NCI-H446 (cell line): Measurements from ENCODE around the gene MAT2A.

Experiments
- DNase-seq, 2 experiments: peaks; one replicate each; lab custom pipeline; 2025; lab: John Stamatoyannopoulos, UW

MAT2A gene

DNA sequence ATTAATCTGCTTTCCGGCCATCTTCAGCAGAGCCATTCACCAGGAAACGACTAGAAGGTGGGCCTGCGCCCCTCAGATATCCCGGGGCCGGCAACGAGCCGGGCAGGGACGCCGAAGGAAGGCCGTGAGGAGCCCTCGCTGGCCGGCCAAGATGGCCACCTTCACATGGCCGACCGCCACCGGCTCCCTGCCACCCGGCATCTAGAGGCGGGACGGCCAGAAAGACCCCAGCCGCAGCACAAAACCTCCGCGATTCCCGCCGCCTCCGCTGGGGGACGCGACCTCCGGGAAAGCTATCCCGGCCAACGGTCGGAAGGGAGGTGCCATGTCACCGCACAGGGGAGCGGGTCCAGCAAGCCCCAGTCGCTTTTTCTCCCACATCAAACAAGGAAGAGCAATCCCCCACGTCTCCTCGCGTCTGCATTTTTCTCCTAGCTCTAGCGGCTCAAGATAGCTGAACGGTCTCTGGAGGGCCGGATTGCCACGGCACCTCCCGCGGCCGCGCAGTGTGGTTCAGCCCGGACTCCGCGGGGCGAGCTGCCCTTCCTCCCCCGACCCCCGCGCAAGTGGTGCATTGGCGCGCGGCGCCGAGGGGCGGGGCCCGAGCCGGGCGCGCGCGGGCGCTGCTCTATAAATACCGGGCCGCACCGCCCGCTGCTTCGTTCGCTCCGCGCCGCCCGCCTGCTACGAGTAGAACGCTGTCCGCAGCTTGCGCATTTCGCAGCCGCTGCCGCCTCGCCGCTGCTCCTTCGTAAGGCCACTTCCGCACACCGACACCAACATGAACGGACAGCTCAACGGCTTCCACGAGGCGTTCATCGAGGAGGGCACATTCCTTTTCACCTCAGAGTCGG, at the start of gene MAT2A:
Gene MAT2A (plus strand): TSS at position 662 of the 854 bp plus-strand sequence. CDS start 120 bp downstream, at position 782.
- DNase-seq = peak; percentile 89 to 93

GRCh38 chr2:85490861-85491755, 47.9 kb upstream of the MAT2A start:
- no peak for DNase-seq

- DNase-seq = no peak
These were observed 42.5 kb upstream of the MAT2A start for GRCh38 chr2:85496436-85496835.

DNA sequence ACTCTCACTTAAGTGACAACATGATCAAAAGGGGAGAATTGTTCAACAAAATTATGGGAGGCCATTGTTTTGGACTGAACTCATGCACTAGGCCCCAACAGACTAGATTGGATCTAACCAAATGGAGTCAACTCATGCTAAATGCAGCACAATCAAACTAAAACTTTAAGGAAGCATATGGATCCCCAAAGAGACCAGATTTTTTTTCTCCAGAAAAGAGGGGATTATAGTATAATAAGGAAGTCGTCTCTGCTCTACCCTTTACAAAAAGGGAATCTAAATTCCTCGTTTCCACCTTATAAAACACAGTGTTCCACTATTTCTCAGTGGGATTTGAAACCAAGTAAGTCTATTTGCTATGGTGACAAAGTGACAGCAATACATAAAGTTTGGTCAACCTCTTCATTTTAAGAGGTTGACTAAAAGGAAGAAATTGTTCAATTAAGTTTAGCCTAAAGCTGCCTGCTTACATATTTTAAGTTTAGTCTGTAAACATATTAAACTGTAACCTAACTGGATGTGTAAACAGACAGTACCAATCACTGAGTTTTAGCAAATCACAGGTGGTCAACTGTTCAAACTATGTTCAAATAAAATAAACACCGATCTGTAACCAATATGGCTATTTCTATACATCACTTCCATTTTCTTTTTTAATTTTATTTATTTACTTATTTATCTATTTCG, 40.9 kb upstream of the MAT2A start:
- DNase-seq = no peak

- no peak for DNase-seq
These were observed 37.7 kb upstream of the MAT2A start for GRCh38 chr2:85501248-85501647.

DNA sequence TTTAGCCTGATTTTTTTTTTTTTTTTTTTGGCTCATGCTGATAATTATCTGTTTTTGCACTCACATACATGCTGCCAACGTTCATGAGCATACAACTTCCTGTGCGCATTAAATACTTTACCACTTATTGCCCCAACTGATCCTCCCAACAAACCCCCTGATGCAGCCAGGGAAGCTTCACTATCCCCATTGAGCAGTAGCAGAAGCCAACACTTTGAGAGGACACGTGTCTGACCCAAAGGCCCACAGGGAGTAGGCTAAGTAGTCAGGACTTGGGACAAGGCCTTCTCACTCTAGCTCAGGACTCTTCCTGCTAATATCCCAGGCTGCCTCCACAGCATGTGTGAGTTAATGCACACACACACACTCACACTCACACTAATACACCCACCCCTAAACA, 36.2 kb upstream of the MAT2A start:
- no peak for DNase-seq

- DNase-seq = peak in 1 of 2 experiments; percentile 58
These were observed 35.7 kb upstream of the MAT2A start for GRCh38 chr2:85503168-85503850.

DNA sequence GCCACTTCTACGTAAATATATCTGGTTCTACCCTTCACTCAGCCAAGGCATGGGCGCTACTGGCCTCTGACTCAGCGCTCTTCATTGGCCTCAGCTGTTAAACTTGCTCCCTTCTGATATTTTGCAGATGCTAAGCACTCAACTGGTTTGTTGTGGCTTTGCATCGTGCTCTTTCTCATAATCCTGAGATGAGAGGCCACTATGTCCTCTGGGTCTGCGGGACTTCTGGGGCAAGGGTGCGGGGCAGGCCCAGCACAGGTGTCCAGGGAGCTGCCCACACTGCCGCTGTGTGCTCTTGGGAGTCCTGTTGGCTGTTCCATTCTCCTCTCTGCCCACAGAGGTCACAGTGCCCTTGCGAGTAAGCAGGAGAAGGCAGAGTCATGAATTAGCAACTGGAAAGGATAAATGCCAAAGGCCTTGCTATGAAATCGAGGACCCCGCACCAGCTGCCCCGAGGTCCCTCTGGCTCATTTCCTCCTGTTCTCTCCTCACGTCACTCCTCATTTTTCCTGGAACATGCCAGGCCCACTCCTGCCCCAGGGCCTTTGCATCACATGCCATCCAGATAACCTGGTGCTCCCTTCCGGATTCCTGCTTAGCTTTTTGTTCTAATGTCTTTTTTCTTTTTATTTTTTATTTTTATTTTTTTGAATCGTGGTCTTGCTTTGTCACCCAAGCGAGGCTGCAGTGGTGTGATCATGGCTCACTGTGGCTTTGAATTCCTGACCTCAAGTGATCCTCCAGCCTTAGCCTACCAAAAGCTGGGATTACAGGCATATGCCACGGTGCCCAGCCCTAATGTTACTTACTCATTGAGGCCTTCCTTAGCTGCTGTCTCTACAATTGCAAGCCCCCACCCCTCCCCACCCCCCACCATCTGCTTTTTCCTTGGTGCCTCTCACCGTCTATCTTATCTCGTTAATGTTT, 34.9 kb upstream of the MAT2A start:
- no peak for DNase-seq

DNA sequence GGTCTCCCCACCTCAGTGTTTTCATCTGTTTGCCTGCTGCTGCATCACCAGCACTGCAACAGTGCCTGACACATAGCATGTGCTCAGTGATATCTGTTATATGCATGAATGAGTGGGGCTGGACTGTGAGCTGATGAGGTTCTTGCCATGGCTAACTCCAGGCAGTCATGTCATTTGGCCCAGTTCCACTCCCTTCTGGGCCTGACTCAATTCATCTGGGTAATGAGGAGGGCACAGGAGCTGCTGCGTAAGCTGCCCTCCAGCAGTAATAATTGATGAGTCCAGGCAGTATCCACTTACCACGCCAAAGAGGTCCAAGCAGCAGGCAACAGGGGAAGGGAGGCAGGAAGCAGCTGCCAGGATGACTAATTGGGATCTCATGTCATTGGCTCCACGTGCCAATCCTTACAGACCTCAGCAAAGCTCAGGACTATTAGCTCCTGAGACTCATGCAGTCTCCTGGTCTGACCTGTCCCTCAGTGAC, 34.1 kb upstream of the MAT2A start:
- peak; percentile 90 to 95 for DNase-seq

GRCh38 chr2:85505551-85506238, 33.3 kb upstream of the MAT2A start:
- no peak for DNase-seq

- no peak for DNase-seq
These were observed 32.2 kb upstream of the MAT2A start for GRCh38 chr2:85506768-85507181.

DNA sequence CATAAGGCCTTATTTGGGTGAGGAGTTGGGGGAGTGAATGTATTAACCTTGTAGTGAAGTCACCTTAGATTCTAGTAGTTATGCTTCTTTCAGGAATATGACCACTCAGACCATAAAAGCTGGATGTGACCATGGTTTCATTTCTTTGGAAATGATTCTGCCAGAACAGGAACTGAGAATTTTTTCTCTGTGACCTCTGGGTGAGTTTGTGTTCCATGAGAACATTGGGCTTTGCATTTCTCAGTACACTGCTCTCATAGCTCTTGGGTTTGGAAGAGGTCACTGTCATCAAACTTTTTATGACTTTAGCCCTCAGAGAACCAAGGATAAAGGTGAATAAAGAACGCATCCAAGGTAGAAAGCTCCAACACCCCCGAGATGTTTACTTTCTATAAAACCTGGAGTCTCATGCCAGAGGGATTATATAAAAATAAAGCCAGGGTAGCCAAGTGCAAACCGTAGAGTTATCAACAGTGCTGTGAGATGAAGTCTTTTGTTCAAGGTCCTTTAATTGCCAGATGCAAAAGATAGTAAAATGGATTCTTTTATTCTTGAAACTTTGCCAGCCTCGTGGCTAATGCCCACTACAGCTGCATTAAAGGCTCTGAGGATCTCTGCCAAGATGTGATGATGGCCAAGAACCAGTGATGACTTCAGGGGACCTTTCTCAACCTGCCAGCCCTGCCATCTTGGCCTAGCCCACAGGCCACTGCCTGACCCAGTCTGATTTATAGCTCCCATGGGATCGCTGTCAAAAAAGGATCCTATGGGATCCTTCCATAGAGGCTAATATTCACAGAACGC, 27.8 kb upstream of the MAT2A start:
- peak in 1 of 2 experiments; percentile 53 for DNase-seq

DNA sequence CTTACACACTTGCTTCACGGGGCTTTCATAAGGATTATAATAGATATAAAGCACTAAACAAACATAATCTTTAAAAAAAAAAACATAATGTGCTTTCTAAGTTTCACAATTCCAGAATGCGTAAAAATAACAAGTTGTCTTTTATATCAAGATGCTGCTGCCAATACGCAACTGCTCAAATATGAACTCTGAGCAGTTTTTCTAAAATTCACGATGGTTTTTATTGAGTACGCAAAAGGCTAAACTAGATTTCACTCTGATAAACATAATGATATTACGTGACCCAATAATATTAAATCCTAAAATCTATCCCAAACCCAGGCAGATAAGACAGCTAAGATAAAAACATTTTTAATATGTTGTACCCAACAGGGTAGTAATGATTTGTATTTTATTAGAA, 24.6 kb upstream of the MAT2A start:
- DNase-seq = no peak

- no peak for DNase-seq
These were observed 22.1 kb upstream of the MAT2A start for GRCh38 chr2:85516653-85517389.

DNA sequence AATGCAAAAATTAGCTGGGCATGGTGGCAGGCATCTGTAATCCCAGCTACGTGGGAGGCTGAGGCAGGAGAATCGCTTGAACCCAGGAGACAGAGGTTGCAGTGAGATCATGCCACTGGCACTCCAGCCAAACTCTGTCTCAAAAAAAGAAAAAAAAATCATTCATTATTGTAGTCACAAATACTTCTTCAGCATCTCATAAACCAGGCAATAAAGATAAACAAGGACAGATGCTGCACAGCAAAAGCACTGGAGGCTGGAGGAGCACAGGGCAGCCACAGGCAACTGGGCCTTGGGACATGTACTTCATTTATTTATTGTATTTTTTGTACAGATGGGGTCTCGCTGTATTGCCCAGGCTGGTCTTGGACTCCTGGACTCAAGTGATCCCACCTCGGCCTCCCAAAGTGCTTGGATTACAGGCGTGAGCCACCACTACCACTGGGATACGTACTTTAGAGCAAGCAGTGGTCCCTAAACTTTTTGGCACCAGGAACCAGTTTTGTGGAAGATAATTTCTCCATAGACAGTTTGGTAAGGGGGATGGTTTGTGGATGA, 16.8 kb upstream of the MAT2A start:
- DNase-seq = no peak

- DNase-seq = no peak
These were observed 15.7 kb upstream of the MAT2A start for GRCh38 chr2:85523062-85523902.

DNA sequence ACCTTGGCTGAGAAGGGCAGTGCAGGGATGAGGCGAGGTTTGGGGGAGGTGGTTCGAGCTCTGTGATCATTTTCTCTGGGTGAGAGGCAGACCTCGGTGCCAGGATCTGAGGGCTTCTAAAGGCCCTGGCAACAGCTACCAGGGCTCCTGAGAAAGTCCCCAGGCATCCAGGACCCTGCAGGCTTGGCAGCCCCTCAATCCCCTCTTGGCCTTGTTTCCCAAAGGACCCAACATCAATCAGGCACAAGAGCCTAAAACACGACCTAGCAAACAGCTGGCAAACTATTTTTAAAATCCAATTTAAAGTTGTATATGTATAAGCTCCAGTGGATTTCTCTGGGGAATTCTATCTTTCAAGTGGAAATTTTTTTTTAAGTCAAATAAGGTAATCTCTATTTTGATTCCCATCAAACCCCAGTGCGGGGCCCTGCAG, 15.0 kb upstream of the MAT2A start:
- no peak for DNase-seq
